K562 (cell line): ENCODE results near the gene MCMBP.

Experiments
- IFI16 ChIP-seq: fragments of 250-450 bp; sonication (Bioruptor Pico); IDR thresholded peaks from 2 replicates; pipeline ENCODE4 v2.1.2; 2022; ENCODE audit warnings: mild to moderate bottlenecking, inconsistent platforms
- RAD51 ChIP-seq: fragments of 450-650 bp; IDR thresholded peaks from 2 replicates; pipeline ENCODE4 v1.7.1; 2016; ENCODE audit warnings: low read depth, mild to moderate bottlenecking, borderline replicate concordance
- ZFX ChIP-seq: sonication (generic); formaldehyde crosslinking; IDR thresholded peaks from 2 replicates; pipeline ENCODE4 v1.8.0; 2022; ENCODE audit warnings: mild to moderate bottlenecking, missing genetic modification reagents, moderate library complexity
- TF ChIP-seq, protein P1 (sequence below), 3 experiments: IDR thresholded peaks in 2 of 3; conservative IDR thresholded peaks in 1 of 3; 2 replicates each; pipeline ENCODE4 v1.5.1; 2011 to 2012; ENCODE audit warnings: low read length in 3 of 3, mild to moderate bottlenecking in 3 of 3, control low read depth in 2 of 3, improper control_type of control experiment in 1 of 3, inconsistent platforms in 1 of 3, low read depth in 1 of 3, mixed read lengths in 1 of 3, moderate library complexity in 1 of 3; ENCODE audit not compliant: insufficient read depth in 2 of 3

GRCh38 chr10:119852822-119853221, 19.8 kb downstream of the MCMBP start:
- TF ChIP-seq, protein P1, sequence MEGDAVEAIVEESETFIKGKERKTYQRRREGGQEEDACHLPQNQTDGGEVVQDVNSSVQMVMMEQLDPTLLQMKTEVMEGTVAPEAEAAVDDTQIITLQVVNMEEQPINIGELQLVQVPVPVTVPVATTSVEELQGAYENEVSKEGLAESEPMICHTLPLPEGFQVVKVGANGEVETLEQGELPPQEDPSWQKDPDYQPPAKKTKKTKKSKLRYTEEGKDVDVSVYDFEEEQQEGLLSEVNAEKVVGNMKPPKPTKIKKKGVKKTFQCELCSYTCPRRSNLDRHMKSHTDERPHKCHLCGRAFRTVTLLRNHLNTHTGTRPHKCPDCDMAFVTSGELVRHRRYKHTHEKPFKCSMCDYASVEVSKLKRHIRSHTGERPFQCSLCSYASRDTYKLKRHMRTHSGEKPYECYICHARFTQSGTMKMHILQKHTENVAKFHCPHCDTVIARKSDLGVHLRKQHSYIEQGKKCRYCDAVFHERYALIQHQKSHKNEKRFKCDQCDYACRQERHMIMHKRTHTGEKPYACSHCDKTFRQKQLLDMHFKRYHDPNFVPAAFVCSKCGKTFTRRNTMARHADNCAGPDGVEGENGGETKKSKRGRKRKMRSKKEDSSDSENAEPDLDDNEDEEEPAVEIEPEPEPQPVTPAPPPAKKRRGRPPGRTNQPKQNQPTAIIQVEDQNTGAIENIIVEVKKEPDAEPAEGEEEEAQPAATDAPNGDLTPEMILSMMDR (IDR thresholded peaks at IDR 0.05 in 2 of 3, conservative IDR thresholded peaks at IDR 0.05 in 1 of 3; ENCODE audit: insufficient read depth in 2 of 3, low read depth in 1 of 3, low read length in 3 of 3), result no peak
- TF ChIP-seq ZFX (CRISPR knock-in tag) (no peak), RAD51 (no peak), IFI16 (CRISPR knock-in tag) (no peak)
